ENCODE results near the gene BCAN. TPM values are rescaled to one million over a fixed set of nuclear protein-coding genes. Genes with fewer than 3 reads are reported as not detected.

Gene BCAN
- total RNA-seq, 1 experiment from 2014 or later, result not detected

DNA sequence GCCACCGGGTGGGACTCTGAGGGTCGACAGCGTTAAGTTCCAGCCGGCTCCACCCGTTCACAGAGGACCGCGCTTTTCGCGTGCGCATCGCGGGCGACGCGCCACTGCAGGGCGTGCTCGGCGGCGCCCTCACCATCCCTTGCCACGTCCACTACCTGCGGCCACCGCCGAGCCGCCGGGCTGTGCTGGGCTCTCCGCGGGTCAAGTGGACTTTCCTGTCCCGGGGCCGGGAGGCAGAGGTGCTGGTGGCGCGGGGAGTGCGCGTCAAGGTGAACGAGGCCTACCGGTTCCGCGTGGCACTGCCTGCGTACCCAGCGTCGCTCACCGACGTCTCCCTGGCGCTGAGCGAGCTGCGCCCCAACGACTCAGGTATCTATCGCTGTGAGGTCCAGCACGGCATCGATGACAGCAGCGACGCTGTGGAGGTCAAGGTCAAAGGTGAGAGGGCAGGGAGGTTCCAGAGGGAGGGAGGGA, 4.9 kb downstream of the BCAN start:
- DNase-seq, result no peak
- Histone ChIP-seq H3K27ac (no peak overlapping the region), H3K9me2 (ENCODE audit: insufficient read depth) (no peaks in the 10 kb centered on the region), H3K4me1 (replicated peaks; ENCODE audit: insufficient read depth) (no peaks in the 10 kb centered on the region), H3K4me2 (no peak overlapping the region), H3F3A (ENCODE audit: insufficient read depth, low read depth) (peaks cover 45% of the 10 kb centered on the region; the same call in 1 of the 2 replicates), H3K9me3 (ENCODE audit: insufficient read depth, low read depth) (no peaks in the 10 kb centered on the region), H2AFZ (no peak overlapping the region), H4K20me1 (ENCODE audit: insufficient read depth) (peaks cover 96% of the 10 kb centered on the region), H3K4me3 (no peak overlapping the region), H3K27me3 (ENCODE audit: insufficient read depth, low read depth) (no peaks in the 10 kb centered on the region), H3K79me2 (ENCODE audit: low read depth) (no peaks in the 10 kb centered on the region), H3K36me3 (ENCODE audit: low read depth) (peaks cover 23% of the 10 kb centered on the region)
- no peak for TF ChIP-seq EZH2 (IDR thresholded peaks at IDR 0.05; ENCODE audit: low read depth)
- TF ChIP-seq, protein P1, sequence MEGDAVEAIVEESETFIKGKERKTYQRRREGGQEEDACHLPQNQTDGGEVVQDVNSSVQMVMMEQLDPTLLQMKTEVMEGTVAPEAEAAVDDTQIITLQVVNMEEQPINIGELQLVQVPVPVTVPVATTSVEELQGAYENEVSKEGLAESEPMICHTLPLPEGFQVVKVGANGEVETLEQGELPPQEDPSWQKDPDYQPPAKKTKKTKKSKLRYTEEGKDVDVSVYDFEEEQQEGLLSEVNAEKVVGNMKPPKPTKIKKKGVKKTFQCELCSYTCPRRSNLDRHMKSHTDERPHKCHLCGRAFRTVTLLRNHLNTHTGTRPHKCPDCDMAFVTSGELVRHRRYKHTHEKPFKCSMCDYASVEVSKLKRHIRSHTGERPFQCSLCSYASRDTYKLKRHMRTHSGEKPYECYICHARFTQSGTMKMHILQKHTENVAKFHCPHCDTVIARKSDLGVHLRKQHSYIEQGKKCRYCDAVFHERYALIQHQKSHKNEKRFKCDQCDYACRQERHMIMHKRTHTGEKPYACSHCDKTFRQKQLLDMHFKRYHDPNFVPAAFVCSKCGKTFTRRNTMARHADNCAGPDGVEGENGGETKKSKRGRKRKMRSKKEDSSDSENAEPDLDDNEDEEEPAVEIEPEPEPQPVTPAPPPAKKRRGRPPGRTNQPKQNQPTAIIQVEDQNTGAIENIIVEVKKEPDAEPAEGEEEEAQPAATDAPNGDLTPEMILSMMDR (conservative IDR thresholded peaks at IDR 0.05), result no peak
- POLR2A ChIA-PET (ENCODE audit: unreplicated experiment), result no interaction called here
- BruUV-seq (replicated peaks), result no TSS peak
- intact Hi-C loops (cut with micrococcal nuclease; ENCODE audit: unreplicated experiment), result no loop called here
- CTCF ChIA-PET, result no interaction called here

DNA sequence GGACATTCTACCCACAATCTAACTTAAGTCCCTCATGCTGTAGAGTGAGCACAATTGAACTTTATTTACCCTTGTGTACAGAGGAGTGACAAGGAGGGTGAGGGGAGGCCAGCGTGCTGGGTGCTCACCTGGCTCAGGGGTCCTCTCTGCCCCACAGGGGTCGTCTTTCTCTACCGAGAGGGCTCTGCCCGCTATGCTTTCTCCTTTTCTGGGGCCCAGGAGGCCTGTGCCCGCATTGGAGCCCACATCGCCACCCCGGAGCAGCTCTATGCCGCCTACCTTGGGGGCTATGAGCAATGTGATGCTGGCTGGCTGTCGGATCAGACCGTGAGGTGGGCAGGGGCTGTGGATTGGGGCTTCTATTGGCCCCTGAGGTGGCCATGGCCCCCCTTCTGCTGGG, 5.4 kb downstream of the BCAN start:
- ChIA-PET CTCF (no interaction called here), POLR2A (ENCODE audit: unreplicated experiment) (no interaction called here)
- Histone ChIP-seq H3F3A (ENCODE audit: insufficient read depth, low read depth) (peaks cover 45% of the 10 kb centered on the region; the same call in 1 of the 2 replicates), H3K9me3 (ENCODE audit: insufficient read depth, low read depth) (no peaks in the 10 kb centered on the region), H3K4me1 (replicated peaks; ENCODE audit: insufficient read depth) (no peaks in the 10 kb centered on the region), H3K36me3 (ENCODE audit: low read depth) (peaks cover 23% of the 10 kb centered on the region), H4K20me1 (ENCODE audit: insufficient read depth) (peaks cover 98% of the 10 kb centered on the region), H3K27me3 (ENCODE audit: insufficient read depth, low read depth) (no peaks in the 10 kb centered on the region), H3K79me2 (ENCODE audit: low read depth) (no peaks in the 10 kb centered on the region), H3K9me2 (ENCODE audit: insufficient read depth) (no peaks in the 10 kb centered on the region), H3K27ac (no peak overlapping the region), H3K4me3 (no peak overlapping the region), H2AFZ (no peak overlapping the region), H3K4me2 (no peak overlapping the region)
- DNase-seq, result no peak
- intact Hi-C loops (cut with micrococcal nuclease; ENCODE audit: unreplicated experiment), result no loop called here
- BruUV-seq (replicated peaks), result no TSS peak
- TF ChIP-seq, protein P1 (conservative IDR thresholded peaks at IDR 0.05), result no peak
- TF ChIP-seq EZH2 (IDR thresholded peaks at IDR 0.05; ENCODE audit: low read depth), result no peak

DNA sequence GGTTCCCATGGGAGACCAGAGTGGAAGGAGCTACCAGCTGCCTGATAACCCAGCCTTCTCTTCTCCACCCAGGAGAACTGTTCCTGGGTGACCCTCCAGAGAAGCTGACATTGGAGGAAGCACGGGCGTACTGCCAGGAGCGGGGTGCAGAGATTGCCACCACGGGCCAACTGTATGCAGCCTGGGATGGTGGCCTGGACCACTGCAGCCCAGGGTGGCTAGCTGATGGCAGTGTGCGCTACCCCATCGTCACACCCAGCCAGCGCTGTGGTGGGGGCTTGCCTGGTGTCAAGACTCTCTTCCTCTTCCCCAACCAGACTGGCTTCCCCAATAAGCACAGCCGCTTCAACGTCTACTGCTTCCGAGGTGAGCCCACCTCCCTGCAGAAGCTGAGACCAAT, 6.6 kb downstream of the BCAN start:
- H3K9me3 ChIP-seq (ENCODE audit: insufficient read depth, low read depth), result no peaks in the 10 kb centered on the region
- H3F3A ChIP-seq (ENCODE audit: insufficient read depth, low read depth), result peaks cover 43% of the 10 kb centered on the region; the same call in 1 of the 2 replicates
- peaks cover 98% of the 10 kb centered on the region for H4K20me1 ChIP-seq (ENCODE audit: insufficient read depth)
- intact Hi-C loops (cut with micrococcal nuclease; ENCODE audit: unreplicated experiment), result no loop called here
- TF ChIP-seq, protein P1 (conservative IDR thresholded peaks at IDR 0.05), result no peak
- no peak for TF ChIP-seq EZH2 (IDR thresholded peaks at IDR 0.05; ENCODE audit: low read depth)
- H2AFZ ChIP-seq, result no peak overlapping the region
- no TSS peak for BruUV-seq (replicated peaks)
- no peak overlapping the region for H3K4me2 ChIP-seq
- no peaks in the 10 kb centered on the region for H3K4me1 ChIP-seq (replicated peaks; ENCODE audit: insufficient read depth)
- peaks cover 7% of the 10 kb centered on the region; the same call in 1 of the 2 replicates for H3K79me2 ChIP-seq (ENCODE audit: low read depth)
- peaks cover 24% of the 10 kb centered on the region for H3K36me3 ChIP-seq (ENCODE audit: low read depth)
- CTCF ChIA-PET, result no interaction called here
- POLR2A ChIA-PET (ENCODE audit: unreplicated experiment), result no interaction called here
- no peak overlapping the region for H3K27ac ChIP-seq
- DNase-seq, result no peak
- no peaks in the 10 kb centered on the region for H3K9me2 ChIP-seq (ENCODE audit: insufficient read depth)
- H3K4me3 ChIP-seq, result no peak overlapping the region
- no peaks in the 10 kb centered on the region for H3K27me3 ChIP-seq (ENCODE audit: insufficient read depth, low read depth)
